ENCODE measurements around the gene MAP6.

GRCh38 chr11:75632962-75633361 lies 35.9 kb downstream of the MAP6 start:
- no peak for TF ChIP-seq POLR2A (IDR thresholded peaks at IDR 0.05; ENCODE audit: borderline replicate concordance, extremely low read depth, insufficient read depth, insufficient read length)
- no peak for TF ChIP-seq TCF7L2 (IDR thresholded peaks at IDR 0.05; ENCODE audit: borderline replicate concordance, extremely low read depth, insufficient read depth, insufficient read length)
- no peak for TF ChIP-seq YY1 (IDR thresholded peaks at IDR 0.05; ENCODE audit: extremely low read depth, insufficient replicate concordance, low read depth, low read length)
- no peak for TF ChIP-seq EZH2 (IDR thresholded peaks at IDR 0.05)
- TF ChIP-seq CBX3 (IDR thresholded peaks at IDR 0.05; ENCODE audit: low read depth): no peak
- TF ChIP-seq CTCF (IDR thresholded peaks at IDR 0.05 in 2 of 3, conservative IDR thresholded peaks at IDR 0.05 in 1 of 3; ENCODE audit: borderline replicate concordance in 1 of 3, insufficient read depth in 1 of 3, low read depth in 2 of 3, low read length in 2 of 3): no peak
- TF ChIP-seq RAD21 (IDR thresholded peaks at IDR 0.05; ENCODE audit: low read depth): no peak
- no peak for TF ChIP-seq CEBPB (IDR thresholded peaks at IDR 0.05; ENCODE audit: low read depth)
- TF ChIP-seq POLR2AphosphoS5 (IDR thresholded peaks at IDR 0.05; ENCODE audit: low read depth, low read length): no peak
